ENCODE data around the gene PHYKPL.

DNA sequence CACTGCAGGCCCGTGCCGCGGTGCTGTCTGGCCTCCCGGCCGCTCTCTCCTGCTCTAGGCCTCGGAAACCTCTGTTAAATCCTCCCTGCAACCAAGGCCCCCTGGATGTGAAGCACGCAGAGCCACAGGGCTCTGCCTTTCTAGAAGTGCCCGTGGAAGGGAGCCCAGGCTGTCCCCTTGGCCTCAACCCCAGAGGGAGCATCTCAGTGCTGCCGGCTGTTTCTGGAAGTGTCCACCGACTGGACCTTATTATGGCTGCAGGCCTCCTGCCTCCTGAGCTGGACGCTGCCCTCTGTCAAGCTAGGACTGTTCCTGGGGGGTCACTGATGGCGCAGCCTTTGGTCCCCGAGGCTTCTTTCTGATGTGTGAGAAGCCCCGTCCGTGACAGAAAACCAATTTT is 40.4 kb upstream of the PHYKPL start:
- TF ChIP-seq EZH2 (IDR thresholded peaks at IDR 0.05): no peak
- TF ChIP-seq POLR2AphosphoS5 (IDR thresholded peaks at IDR 0.05; ENCODE audit: borderline replicate concordance, low read depth, low read length): no peak

All from SK-N-MC (cell line).